Tibial nerve (tissue), 4 donors: ENCODE data around the gene DLGAP4. TPM values are rescaled to one million over a fixed set of nuclear protein-coding genes. Genes with fewer than 3 reads are reported as not detected.

ENCODE experiments used
- DNase-seq, 2 donors: peaks; one replicate each; pipeline ENCODE4 v3.0.0-alpha.2; 2019; ENCODE audit warnings: low spot score in 2 of 2
- H3K27ac ChIP-seq, 4 donors: fragments of 200-600 bp; sonication (generic) in 3 of 4; one replicate each; pipeline ENCODE4 v1.5.1; 2017 to 2019; ENCODE audit warnings: mild to moderate bottlenecking in 1 of 4
- H3K27me3 ChIP-seq, 2 donors: fragments of 200-600 bp; sonication (generic) in 1 of 2; one replicate each; pipeline versions ENCODE4 v1.5.1 to v1.6.0; 2017 to 2019
- H3K36me3 ChIP-seq, 3 donors: fragments of 200-600 bp; sonication (generic); one replicate each; pipeline ENCODE4 v1.5.1; 2018 to 2019
- H3K4me1 ChIP-seq, 4 donors: fragments of 200-600 bp; sonication (generic) in 3 of 4; one replicate each; pipeline ENCODE4 v1.5.1; 2017 to 2019
- H3K4me3 ChIP-seq, 4 donors: fragments of 200-600 bp; sonication (generic) in 3 of 4; one replicate each; pipeline ENCODE4 v1.5.1; 2017 to 2019; ENCODE audit warnings: mild to moderate bottlenecking in 1 of 4, moderate library complexity in 1 of 4
- H3K9me3 ChIP-seq, 4 donors: fragments of 200-600 bp; sonication (generic) in 3 of 4; one replicate each; pipeline ENCODE4 v1.5.1; 2017 to 2019
- CTCF ChIP-seq, 5 experiments: fragments of 200-600 bp in 3 of 5; fragments of 450-650 bp in 2 of 5; sonication (generic) in 3 of 5; IDR thresholded peaks; one replicate each; pipeline ENCODE4 v1.5.1; 2016 to 2019; ENCODE audit warnings: antibody characterized with exemption in 5 of 5, mild to moderate bottlenecking in 3 of 5, moderate library complexity in 2 of 5
- EP300 ChIP-seq, 2 donors: sonication (generic); formaldehyde crosslinking; IDR thresholded peaks; one replicate each; pipeline ENCODE4 v1.6.1; 2017; ENCODE audit warnings: antibody characterized with exemption in 2 of 2, mild to moderate bottlenecking in 1 of 2
- POLR2A ChIP-seq, 2 donors: fragments of 450-650 bp; IDR thresholded peaks; one replicate each; pipeline ENCODE4 v1.6.1; 2017; ENCODE audit warnings: antibody characterized with exemption in 2 of 2, mild to moderate bottlenecking in 2 of 2, moderate library complexity in 2 of 2
- WGBS, 2 donors: methylation state at CpG; one replicate each; pipeline ENCODE4 v1.1.5; 2018; 5-methylcytosine and 5-hydroxymethylcytosine counted together
- total RNA-seq, 4 donors: library from RNA; depleted of rRNA; stranded (reverse); fragments of >200 nt; gene quantifications; one replicate each; pipeline ENCODE4 v1.1.0, GENCODE V29; 2016

The DLGAP4 gene
- total RNA-seq, 4 donors from 2014 or later: 46.1 to 97.5 (median 52.5) TPM

- no peaks in the 10 kb centered on the region for H3K9me3 ChIP-seq
- no peak overlapping the region for H3K27ac ChIP-seq
- no peaks in the 10 kb centered on the region for H3K27me3 ChIP-seq
- peaks cover 0 to 28% (median 5%) of the 10 kb centered on the region in 3 donors for H3K36me3 ChIP-seq
- 81 to 92% methylated on average over 3 of the region's 3 CpGs for WGBS, 2 donors
- no peak for DNase-seq
- no peak overlapping the region for H3K4me3 ChIP-seq
- peaks cover 0 to under 1% (median 0%) of the 10 kb centered on the region in 4 donors for H3K4me1 ChIP-seq
- TF ChIP-seq EP300 (IDR thresholded peaks at IDR 0.05): no peak
- no peak for TF ChIP-seq POLR2A (IDR thresholded peaks at IDR 0.05)
- TF ChIP-seq CTCF (IDR thresholded peaks at IDR 0.05): no peak
Measured at GRCh38 chr20:36532822-36533221, 226.7 kb downstream of the DLGAP4 start.

DNA sequence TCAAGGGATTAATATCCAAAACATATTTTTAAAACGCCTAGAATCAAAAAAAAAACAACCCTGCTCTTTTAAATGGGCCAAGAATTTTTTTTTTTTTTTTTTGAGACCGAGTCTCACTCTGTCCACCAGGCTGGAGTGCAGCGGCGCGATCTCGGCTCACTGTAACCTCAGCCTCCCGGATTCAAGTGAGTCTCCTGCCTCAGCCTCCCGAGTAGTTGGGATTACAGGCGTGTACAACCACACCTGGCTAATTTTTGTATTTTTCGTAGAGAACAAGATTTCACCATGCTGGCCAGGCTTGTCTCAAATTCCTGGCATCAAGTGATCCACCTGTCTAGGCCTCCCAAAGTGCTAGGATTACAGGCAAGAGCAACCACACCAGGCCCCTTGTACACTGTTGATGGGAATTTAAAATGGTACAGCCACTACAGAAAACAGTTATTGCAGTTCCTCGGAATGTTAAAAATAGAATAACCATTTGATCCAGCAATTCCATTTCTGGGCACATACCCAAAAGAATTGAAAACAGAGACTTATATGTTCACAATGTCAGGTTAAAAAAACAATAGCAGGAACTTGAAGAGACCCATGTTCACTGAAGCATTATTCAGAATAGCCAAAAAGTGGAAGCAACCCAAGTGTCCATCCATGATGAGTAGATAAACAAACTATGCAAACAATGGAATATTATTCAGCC, 232.0 kb downstream of the DLGAP4 start:
- WGBS, 2 donors: 55 to 63% methylated on average over 11 of the region's 11 CpGs
- Histone ChIP-seq H3K4me3 (no peak overlapping the region), H3K27me3 (no peaks in the 10 kb centered on the region), H3K36me3 (no peaks in the 10 kb centered on the region), H3K27ac (peak overlapping the region in 2 of 4 donors; percentile 47 to 71), H3K9me3 (no peaks in the 10 kb centered on the region), H3K4me1 (peaks cover 0 to 37% (median 9%) of the 10 kb centered on the region in 4 donors)
- TF ChIP-seq POLR2A (IDR thresholded peaks at IDR 0.05) (no peak), EP300 (IDR thresholded peaks at IDR 0.05) (no peak)
- DNase-seq: no peak

GRCh38 chr20:36540551-36541211, 234.5 kb downstream of the DLGAP4 start:
- Histone ChIP-seq H3K4me3 (peak overlapping the region; percentile 60 to 82 (median 70)), H3K9me3 (no peaks in the 10 kb centered on the region), H3K4me1 (peaks cover 0 to 60% (median 23%) of the 10 kb centered on the region in 4 donors), H3K36me3 (peaks cover 0 to 8% (median 0%) of the 10 kb centered on the region in 3 donors), H3K27me3 (no peaks in the 10 kb centered on the region), H3K27ac (peak overlapping the region; percentile 87 to 98 (median 94))
- TF ChIP-seq CTCF (IDR thresholded peaks at IDR 0.05) (no peak), POLR2A (IDR thresholded peaks at IDR 0.05) (no peak), EP300 (IDR thresholded peaks at IDR 0.05) (no peak)
- DNase-seq: no peak
- 28 to 32% methylated on average over 36 to 38 of the region's 41 CpGs for WGBS, 2 donors

GRCh38 chr20:36541227-36541767, 235.2 kb downstream of the DLGAP4 start, which contains the start of gene MYL9:
TSS of gene MYL9 (plus strand) at chr20:36541519. CDS start at chr20:36544885, 3,366 bp downstream.
- no peaks in the 10 kb centered on the region for H3K27me3 ChIP-seq
- H3K36me3 ChIP-seq: peaks cover 0 to 15% (median 0%) of the 10 kb centered on the region in 3 donors
- WGBS, 2 donors: 1 to 3% methylated on average over 24 to 29 of the region's 41 CpGs
- DNase-seq: peak; percentile 91 to 94
- H3K4me3 ChIP-seq: peak within 1 kb of the TSS; percentile 60 to 82 (median 70)
- TF ChIP-seq EP300 (IDR thresholded peaks at IDR 0.05) (peak in 1 of 2 donors; percentile 80), POLR2A (IDR thresholded peaks at IDR 0.05) (peak in 1 of 2 donors; percentile 80), CTCF (IDR thresholded peaks at IDR 0.05) (no peak)
- peak within 1 kb of the TSS; percentile 87 to 98 (median 94) for H3K27ac ChIP-seq
- no peaks in the 10 kb centered on the region for H3K9me3 ChIP-seq
- peaks cover 0 to 66% (median 23%) of the 10 kb centered on the region in 4 donors for H3K4me1 ChIP-seq

DNA sequence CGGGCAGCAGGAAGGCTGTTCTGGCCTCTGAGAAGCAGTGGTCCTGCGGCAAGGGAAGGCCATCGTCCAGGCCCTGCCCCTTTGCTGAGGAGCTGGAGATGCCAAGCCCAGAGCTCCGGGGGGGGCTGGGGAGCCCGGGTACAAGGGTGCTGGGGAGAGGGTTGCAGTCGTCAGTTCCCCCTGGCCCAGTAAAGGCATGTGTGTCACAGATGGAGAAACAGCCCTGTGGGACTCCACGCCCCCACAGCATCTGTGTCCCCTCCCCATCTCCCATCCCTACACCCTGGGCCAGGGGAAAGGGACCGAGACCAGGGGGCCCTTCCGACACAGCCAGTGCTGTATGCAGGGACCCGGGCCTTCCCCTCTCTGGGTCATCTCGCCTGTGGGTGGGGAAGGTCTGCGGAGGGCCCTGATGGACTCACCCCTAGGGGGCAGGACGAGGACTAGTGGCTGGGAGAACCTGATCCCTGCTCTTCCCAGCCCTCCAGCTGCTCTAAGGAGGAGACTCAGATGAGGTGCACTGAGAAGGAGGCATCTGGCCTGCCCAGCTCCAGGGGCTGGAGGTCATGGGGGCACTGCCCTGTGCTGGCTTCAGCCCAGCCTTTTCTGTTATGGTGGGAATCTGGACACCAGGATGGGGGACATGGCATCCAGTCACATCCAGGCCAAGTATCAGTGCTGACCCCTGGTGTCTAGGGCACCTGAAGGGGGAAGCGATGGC, 235.8 kb downstream of the DLGAP4 start:
- peaks cover 0 to 21% (median 0%) of the 10 kb centered on the region in 3 donors for H3K36me3 ChIP-seq
- H3K4me1 ChIP-seq: peaks cover 0 to 68% (median 23%) of the 10 kb centered on the region in 4 donors
- peak overlapping the region; percentile 60 to 82 (median 70) for H3K4me3 ChIP-seq
- no peak for TF ChIP-seq POLR2A (IDR thresholded peaks at IDR 0.05)
- no peak for TF ChIP-seq EP300 (IDR thresholded peaks at IDR 0.05)
- TF ChIP-seq CTCF (IDR thresholded peaks at IDR 0.05): peak; percentile 28 to 87 (median 75)
- DNase-seq: peak in 1 of 2 donors; percentile 47
- 7 to 13% methylated on average over 9 to 14 of the region's 14 CpGs for WGBS, 2 donors
- no peaks in the 10 kb centered on the region for H3K9me3 ChIP-seq
- H3K27me3 ChIP-seq: no peaks in the 10 kb centered on the region
- H3K27ac ChIP-seq: peak overlapping the region; percentile 87 to 98 (median 94)
